Left ventricle myocardium inferior (tissue), 1 donor: Measurements from ENCODE around the gene ARL15. TPM values are rescaled to one million over a fixed set of nuclear protein-coding genes. Genes with fewer than 3 reads are reported as not detected.

Experiments
- DNase-seq: peaks from one replicate; pipeline ENCODE4 v3.0.0-alpha.2; 2020
- H3K27ac ChIP-seq: fragments of 200-600 bp; replicated peaks from 2 replicates; pipeline ENCODE4 v1.8.0; 2021
- H3K27me3 ChIP-seq: fragments of 200-600 bp; 2 replicates; pipeline ENCODE4 v1.8.0; 2021; ENCODE audit warnings: low read depth
- H3K36me3 ChIP-seq: fragments of 200-600 bp; 2 replicates; pipeline ENCODE4 v1.8.0; 2021
- H3K4me1 ChIP-seq: fragments of 200-600 bp; 2 replicates; pipeline ENCODE4 v1.8.0; 2021
- H3K4me3 ChIP-seq: fragments of 200-600 bp; 2 replicates; pipeline ENCODE4 v1.8.0; 2021; ENCODE audit warnings: mild to moderate bottlenecking, moderate library complexity
- H3K9me3 ChIP-seq: fragments of 200-600 bp; replicated peaks from 2 replicates; pipeline ENCODE4 v1.8.0; 2021
- CTCF ChIP-seq: fragments of 200-600 bp; IDR thresholded peaks from 2 replicates; pipeline ENCODE4 v1.8.0; 2021; ENCODE audit warnings: antibody characterized with exemption, mild to moderate bottlenecking, borderline replicate concordance
- intact Hi-C: fragments of 100-400 bp; cut with micrococcal nuclease; formaldehyde crosslinking; loops from one replicate; pipeline ENCODE4 v1.11.0; 2022
- total RNA-seq: library from RNA; stranded (reverse); fragmentation: NEBNext Ultra II Directional; extraction: Animal tissue kit (Norgen Biotek cat#: 25700); gene quantifications from one replicate; pipeline ENCODE4 v1.2.1, GENCODE V29; 2021
- donor health status: DM: no; HTN: yes; CAD: no; lungs with severe emphysema.

ARL15 gene
- total RNA-seq, 1 donor from 2014 or later: 18.2 TPM

- intact Hi-C loops: no loop called here
- Histone ChIP-seq H3K27ac (no peak overlapping the region), H3K4me3 (no peak overlapping the region), H3K27me3 (no peaks in the 10 kb centered on the region), H3K36me3 (no peaks in the 10 kb centered on the region), H3K9me3 (no peaks in the 10 kb centered on the region), H3K4me1 (peaks cover 10% of the 10 kb centered on the region)
- no peak for TF ChIP-seq CTCF
- no peak for DNase-seq
Measured at GRCh38 chr5:54160329-54160728, 150.0 kb downstream of the ARL15 start.

- no peak for DNase-seq
- Histone ChIP-seq H3K36me3 (no peaks in the 10 kb centered on the region), H3K27ac (no peak overlapping the region), H3K9me3 (no peaks in the 10 kb centered on the region), H3K4me1 (peaks cover 10% of the 10 kb centered on the region), H3K27me3 (no peaks in the 10 kb centered on the region), H3K4me3 (no peak overlapping the region)
- TF ChIP-seq CTCF: no peak
- intact Hi-C loops: no loop called here
Measured at GRCh38 chr5:54159893-54160195, 150.5 kb downstream of the ARL15 start.

DNA sequence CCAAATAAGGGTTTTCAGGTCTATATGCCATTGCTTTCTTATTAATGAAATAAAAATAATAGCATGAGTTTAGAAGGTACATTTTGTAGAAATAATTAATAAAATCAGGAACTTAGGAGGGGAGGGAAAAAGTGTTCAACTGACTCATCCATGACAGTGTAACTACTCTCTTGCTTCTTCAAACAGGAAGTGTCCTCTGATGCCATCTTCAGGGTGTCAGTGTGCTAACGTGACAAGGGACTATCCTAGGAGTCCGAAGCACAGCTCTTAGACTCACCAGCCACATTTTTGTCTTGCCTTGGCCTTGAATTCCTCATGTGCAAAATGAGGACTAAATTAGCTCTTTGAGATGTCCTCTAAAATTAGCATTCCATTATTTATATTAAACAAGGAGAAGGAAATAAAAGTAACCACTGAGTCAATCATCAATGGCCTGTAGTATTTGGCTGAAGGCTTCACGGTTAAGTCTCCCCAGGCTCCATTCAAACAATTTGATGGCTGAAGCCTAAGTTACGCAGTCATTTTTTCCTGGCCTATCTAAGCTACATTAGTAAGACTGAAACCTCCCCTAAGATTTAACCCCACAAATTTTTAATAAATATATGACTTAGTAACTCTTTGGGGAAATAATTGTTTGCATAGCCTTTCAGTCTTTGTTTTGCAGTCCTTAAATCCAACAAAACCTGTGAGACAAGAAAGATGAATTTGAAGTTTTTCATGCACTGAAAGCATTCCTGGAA is 151.1 kb downstream of the ARL15 start:
- intact Hi-C loops: no loop called here
- no peaks in the 10 kb centered on the region for H3K36me3 ChIP-seq
- no peak overlapping the region for H3K27ac ChIP-seq
- no peak overlapping the region for H3K4me3 ChIP-seq
- no peak for DNase-seq
- TF ChIP-seq CTCF: no peak
- no peaks in the 10 kb centered on the region for H3K9me3 ChIP-seq
- peaks cover 10% of the 10 kb centered on the region for H3K4me1 ChIP-seq
- no peaks in the 10 kb centered on the region for H3K27me3 ChIP-seq

DNA sequence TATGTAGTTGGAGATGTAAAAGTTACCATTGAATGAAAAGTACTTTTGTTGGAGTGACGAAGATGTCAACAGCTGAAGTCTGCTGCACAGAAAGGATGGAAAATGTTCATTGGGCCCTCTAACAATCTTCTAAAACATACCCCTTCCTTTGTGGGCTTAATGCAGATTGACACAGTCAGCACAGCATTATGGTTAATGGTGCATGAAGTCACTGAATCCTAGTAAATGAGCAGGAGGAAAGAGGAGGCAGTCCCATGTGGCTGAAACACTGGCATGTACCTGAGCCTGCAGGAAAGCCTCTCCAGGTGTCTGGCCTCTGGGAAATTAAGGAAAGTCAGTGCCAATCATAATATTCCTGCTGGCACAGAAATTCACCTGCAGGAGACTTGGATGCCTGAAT is 153.8 kb downstream of the ARL15 start:
- Histone ChIP-seq H3K27ac (no peak overlapping the region), H3K36me3 (no peaks in the 10 kb centered on the region), H3K4me1 (peaks cover 10% of the 10 kb centered on the region), H3K4me3 (no peak overlapping the region), H3K9me3 (no peaks in the 10 kb centered on the region), H3K27me3 (no peaks in the 10 kb centered on the region)
- no peak for TF ChIP-seq CTCF
- intact Hi-C loops: no loop called here
- no peak for DNase-seq

DNA sequence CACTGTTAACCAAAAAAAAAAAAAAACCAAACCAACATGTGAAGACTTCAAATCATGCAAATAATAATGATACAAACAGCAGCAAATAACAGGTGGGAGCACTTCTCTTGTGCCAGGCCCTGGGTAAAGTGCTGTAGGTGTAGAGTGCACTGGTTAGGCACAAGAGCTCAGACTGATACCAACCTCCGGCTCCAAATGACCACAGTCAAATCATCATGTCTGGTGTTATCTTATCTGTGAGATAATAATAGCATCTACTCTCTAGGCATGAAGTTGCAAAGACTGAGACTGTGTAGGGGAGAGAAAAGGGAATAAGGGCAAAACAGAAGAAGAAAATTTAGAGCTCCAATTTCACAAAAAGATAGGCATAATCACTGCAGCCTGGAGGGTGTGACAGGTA is 159.5 kb downstream of the ARL15 start:
- Histone ChIP-seq H3K27me3 (no peaks in the 10 kb centered on the region), H3K9me3 (no peaks in the 10 kb centered on the region), H3K4me3 (no peak overlapping the region), H3K4me1 (peaks cover 44% of the 10 kb centered on the region), H3K36me3 (no peaks in the 10 kb centered on the region), H3K27ac (no peak overlapping the region)
- DNase-seq: no peak
- TF ChIP-seq CTCF: no peak
- intact Hi-C loops: no loop called here
